ENCODE results near the gene LCNL1. TPM values are rescaled to one million over a fixed set of nuclear protein-coding genes. Genes with fewer than 3 reads are reported as not detected.

Gene LCNL1
- total RNA-seq, 1 donor from 2014 or later = 5.1 TPM

GRCh38 chr9:136942881-136943230 is 39.9 kb upstream of the LCNL1 start:
- H3K27ac ChIP-seq = no peak overlapping the region
- ATAC-seq (no peak), DNase-seq (no peak)
- peaks cover 38% of the 10 kb centered on the region for H3K36me3 ChIP-seq
- TF ChIP-seq CTCF (IDR thresholded peaks at IDR 0.05) = no peak
- peak overlapping the region; percentile 95 for H3K4me3 ChIP-seq
- no peaks in the 10 kb centered on the region for H3K9me3 ChIP-seq
- H3K4me1 ChIP-seq = peaks cover 15% of the 10 kb centered on the region
- intact Hi-C loops (cut with DNase I) = loop anchor here (10.0 kb wide), 1 partner anchor 92 kb away; the partner anchor contains the start of gene FUT7
- no peaks in the 10 kb centered on the region for H3K27me3 ChIP-seq

GRCh38 chr9:136943291-136944211 is 39.2 kb upstream of the LCNL1 start:
- no peaks in the 10 kb centered on the region for H3K9me3 ChIP-seq
- H3K4me1 ChIP-seq = peaks cover 15% of the 10 kb centered on the region
- H3K4me3 ChIP-seq = peak overlapping the region; percentile 95
- DNase-seq (peak; percentile 79), ATAC-seq (peak; percentile 1)
- no peak for TF ChIP-seq CTCF (IDR thresholded peaks at IDR 0.05)
- no peaks in the 10 kb centered on the region for H3K27me3 ChIP-seq
- intact Hi-C loops (cut with DNase I) = loop anchor here (10.0 kb wide), 1 partner anchor 91 kb away; the partner anchor contains the start of gene FUT7
- peaks cover 38% of the 10 kb centered on the region for H3K36me3 ChIP-seq
- peak overlapping the region; percentile 83 for H3K27ac ChIP-seq

GRCh38 chr9:136944212-136944518 is 38.6 kb upstream of the LCNL1 start:
- H3K4me1 ChIP-seq = peaks cover 19% of the 10 kb centered on the region
- peaks cover 38% of the 10 kb centered on the region for H3K36me3 ChIP-seq
- ATAC-seq (peak; percentile 57), DNase-seq (no peak)
- no peaks in the 10 kb centered on the region for H3K9me3 ChIP-seq
- peak overlapping the region; percentile 83 for H3K27ac ChIP-seq
- peak overlapping the region; percentile 95 for H3K4me3 ChIP-seq
- H3K27me3 ChIP-seq = no peaks in the 10 kb centered on the region
- intact Hi-C loops (cut with DNase I) = loop anchor here (10.0 kb wide), 1 partner anchor 91 kb away; the partner anchor contains the start of gene FUT7
- TF ChIP-seq CTCF (IDR thresholded peaks at IDR 0.05) = no peak

- peaks cover 33% of the 10 kb centered on the region for H3K36me3 ChIP-seq
- ATAC-seq = peak; percentile 91
- H3K27me3 ChIP-seq = no peaks in the 10 kb centered on the region
- peak; percentile 98 for DNase-seq
- H3K4me3 ChIP-seq = peak within 1 kb of the TSS; percentile 95
- H3K27ac ChIP-seq = peak within 1 kb of the TSS; percentile 83
- intact Hi-C loops (cut with DNase I) = loop anchor here (10.0 kb wide), 1 partner anchor 90 kb away; the partner anchor contains the start of gene FUT7
- no peaks in the 10 kb centered on the region for H3K9me3 ChIP-seq
- peak; percentile 99 for TF ChIP-seq CTCF (IDR thresholded peaks at IDR 0.05)
- H3K4me1 ChIP-seq = peaks cover 22% of the 10 kb centered on the region
These were observed 38.1 kb upstream of the LCNL1 start, which contains the start of the genes C8G and FBXW5 for GRCh38 chr9:136944519-136945332. Gene C8G, plus strand, starts transcription at chr9:136945243. Its CDS starts 78 bp downstream, at chr9:136945321. Gene FBXW5, minus strand, starts transcription at chr9:136944738. Its CDS starts 655 bp downstream, at chr9:136944083.

- Histone ChIP-seq H3K4me1 (peaks cover 27% of the 10 kb centered on the region), H3K27me3 (no peaks in the 10 kb centered on the region), H3K27ac (peak overlapping the region; percentile 55), H3K9me3 (no peaks in the 10 kb centered on the region), H3K36me3 (peaks cover 25% of the 10 kb centered on the region), H3K4me3 (no peak overlapping the region)
- intact Hi-C loops (cut with DNase I) = loop anchor here (10.0 kb wide), 1 partner anchor 89 kb away; the partner anchor contains the start of gene FUT7
- TF ChIP-seq CTCF (IDR thresholded peaks at IDR 0.05) = no peak
- DNase-seq (no peak), ATAC-seq (no peak)
These were observed 37.2 kb upstream of the LCNL1 start for GRCh38 chr9:136945333-136946227.
